HEK293 (cell line): ENCODE data around the gene PDE4B.

ENCODE experiments used
- CTCF ChIA-PET: fragments of 350-600 bp; formaldehyde crosslinking; extraction: SDS; loops from one replicate; lab custom pipeline; 2021; ENCODE audit warnings: antibody characterized with exemption; lab: Yijun Ruan, JAX
- POLR2A ChIA-PET: fragments of 300-600 bp; formaldehyde crosslinking; extraction: SDS; loops from one replicate; lab custom pipeline; 2020; ENCODE audit warnings: antibody characterized with exemption, inconsistent platforms; lab: Yijun Ruan, JAX
- H3K27ac ChIP-seq: fragments of 200-500 bp; sonication (Bioruptor generic); 2 replicates; pipeline ENCODE4 v1.5.1; 2014; ENCODE audit warnings: low read depth, low read length, control low read depth, inconsistent platforms; ENCODE audit errors: extremely low read depth
- H3K36me3 ChIP-seq, 2 experiments: fragments of 200-500 bp in 1 of 2; sonication (Bioruptor generic) in 1 of 2; 1 replicate in 1 of 2; 2 replicates in 1 of 2; pipeline ENCODE4 v1.5.1; 2014 to 2017; ENCODE audit warnings: inconsistent platforms in 2 of 2, low read length in 2 of 2; ENCODE audit not compliant: control insufficient read depth in 2 of 2, insufficient read depth in 1 of 2
- H3K4me1 ChIP-seq: fragments of 200-500 bp; sonication (Bioruptor generic); 2 replicates; pipeline ENCODE4 v1.5.1; 2014; ENCODE audit warnings: mild to moderate bottlenecking, low read length, inconsistent platforms; ENCODE audit not compliant: control insufficient read depth, insufficient read depth
- H3K4me3 ChIP-seq: 2 replicates; pipeline ENCODE4 v1.5.1; 2011; ENCODE audit warnings: low read depth, mild to moderate bottlenecking, control low read depth, low read length, moderate library complexity
- H3K9me3 ChIP-seq: fragments of 200-500 bp; sonication (Bioruptor generic); 2 replicates; pipeline ENCODE4 v1.5.1; 2014; ENCODE audit warnings: low read depth, low read length, inconsistent platforms; ENCODE audit not compliant: control insufficient read depth, insufficient read depth
- KLF10 ChIP-seq: fragments of 450-650 bp; IDR thresholded peaks from 2 replicates; pipeline ENCODE4 v1.5.1; 2018; ENCODE audit warnings: missing biosample characterization, mild to moderate bottlenecking, missing genetic modification characterization
- OVOL3 ChIP-seq: fragments of 450-650 bp; formaldehyde crosslinking; IDR thresholded peaks from 2 replicates; pipeline ENCODE4 v1.5.1; 2016; ENCODE audit warnings: missing biosample characterization, missing genetic modification characterization
- SCRT2 ChIP-seq: fragments of 450-650 bp; formaldehyde crosslinking; IDR thresholded peaks from 2 replicates; pipeline ENCODE4 v1.5.1; 2016; ENCODE audit warnings: missing biosample characterization, missing genetic modification characterization
- ZBTB11 ChIP-seq: fragments of 450-650 bp; formaldehyde crosslinking; conservative IDR thresholded peaks from 2 replicates; pipeline ENCODE4 v1.5.1; 2016; ENCODE audit warnings: low read depth, missing biosample characterization, missing genetic modification characterization
- ZFP41 ChIP-seq: fragments of 450-650 bp; formaldehyde crosslinking; IDR thresholded peaks from 2 replicates; pipeline ENCODE4 v1.5.1; 2016; ENCODE audit warnings: missing biosample characterization, missing genetic modification characterization, borderline replicate concordance
- ZNF157 ChIP-seq: fragments of 450-650 bp; formaldehyde crosslinking; IDR thresholded peaks from 2 replicates; pipeline ENCODE4 v1.5.1; 2016; ENCODE audit warnings: missing biosample characterization, missing genetic modification characterization
- ZNF24 ChIP-seq: fragments of 450-650 bp; formaldehyde crosslinking; IDR thresholded peaks from 2 replicates; pipeline ENCODE4 v1.5.1; 2016; ENCODE audit warnings: missing biosample characterization, missing genetic modification characterization
- ZNF302 ChIP-seq: fragments of 450-650 bp; formaldehyde crosslinking; IDR thresholded peaks from 2 replicates; pipeline ENCODE4 v1.5.1; 2016; ENCODE audit warnings: missing biosample characterization, missing genetic modification characterization, low read depth
- ZNF404 ChIP-seq: fragments of 450-650 bp; formaldehyde crosslinking; IDR thresholded peaks from 2 replicates; pipeline ENCODE4 v1.5.1; 2017; ENCODE audit warnings: missing biosample characterization, missing genetic modification characterization
- ZNF473 ChIP-seq: fragments of 450-650 bp; formaldehyde crosslinking; IDR thresholded peaks from 2 replicates; pipeline ENCODE4 v1.5.1; 2017; ENCODE audit warnings: missing biosample characterization, missing genetic modification characterization
- ZNF530 ChIP-seq: fragments of 450-650 bp; formaldehyde crosslinking; IDR thresholded peaks from 2 replicates; pipeline ENCODE4 v1.5.1; 2016; ENCODE audit warnings: low read depth, missing biosample characterization, missing genetic modification characterization
- ZNF544 ChIP-seq: fragments of 450-650 bp; formaldehyde crosslinking; IDR thresholded peaks from 2 replicates; pipeline ENCODE4 v1.5.0; 2017; ENCODE audit warnings: missing biosample characterization, missing genetic modification characterization
- ZNF561 ChIP-seq: fragments of 450-650 bp; IDR thresholded peaks from 2 replicates; pipeline ENCODE4 v1.5.1; 2018; ENCODE audit warnings: missing biosample characterization, missing genetic modification characterization, borderline replicate concordance
- ZNF580 ChIP-seq: fragments of 450-650 bp; formaldehyde crosslinking; IDR thresholded peaks from 2 replicates; pipeline ENCODE4 v1.5.1; 2016; ENCODE audit warnings: missing biosample characterization, missing genetic modification characterization
- ZNF596 ChIP-seq: fragments of 450-650 bp; IDR thresholded peaks from 2 replicates; pipeline ENCODE4 v1.5.0; 2018; ENCODE audit warnings: missing biosample characterization, mild to moderate bottlenecking, missing genetic modification characterization, moderate library complexity
- ZNF626 ChIP-seq: fragments of 450-650 bp; sonication (Bioruptor Pico); formaldehyde crosslinking; IDR thresholded peaks from 2 replicates; pipeline ENCODE4 v1.5.1; 2018; ENCODE audit warnings: missing biosample characterization, missing genetic modification characterization, inconsistent platforms
- ZNF629 ChIP-seq: fragments of 450-650 bp; formaldehyde crosslinking; IDR thresholded peaks from 2 replicates; pipeline ENCODE4 v1.5.1; 2017; ENCODE audit warnings: missing biosample characterization, missing genetic modification characterization
- ZNF701 ChIP-seq: fragments of 450-650 bp; formaldehyde crosslinking; IDR thresholded peaks from 2 replicates; pipeline ENCODE4 v1.5.1; 2016; ENCODE audit warnings: missing biosample characterization, missing genetic modification characterization
- ZNF785 ChIP-seq: fragments of 450-650 bp; formaldehyde crosslinking; IDR thresholded peaks from 2 replicates; pipeline ENCODE4 v1.5.1; 2016; ENCODE audit warnings: missing biosample characterization, missing genetic modification characterization
- ZXDB ChIP-seq: fragments of 450-650 bp; formaldehyde crosslinking; IDR thresholded peaks from 2 replicates; pipeline ENCODE4 v1.5.1; 2016; ENCODE audit warnings: missing biosample characterization, missing genetic modification characterization
- TF ChIP-seq, protein P1 (sequence below): fragments of 450-650 bp; formaldehyde crosslinking; IDR thresholded peaks from 2 replicates; pipeline ENCODE4 v1.5.1; 2016; ENCODE audit warnings: missing biosample characterization, missing genetic modification characterization

Gene PDE4B

DNA sequence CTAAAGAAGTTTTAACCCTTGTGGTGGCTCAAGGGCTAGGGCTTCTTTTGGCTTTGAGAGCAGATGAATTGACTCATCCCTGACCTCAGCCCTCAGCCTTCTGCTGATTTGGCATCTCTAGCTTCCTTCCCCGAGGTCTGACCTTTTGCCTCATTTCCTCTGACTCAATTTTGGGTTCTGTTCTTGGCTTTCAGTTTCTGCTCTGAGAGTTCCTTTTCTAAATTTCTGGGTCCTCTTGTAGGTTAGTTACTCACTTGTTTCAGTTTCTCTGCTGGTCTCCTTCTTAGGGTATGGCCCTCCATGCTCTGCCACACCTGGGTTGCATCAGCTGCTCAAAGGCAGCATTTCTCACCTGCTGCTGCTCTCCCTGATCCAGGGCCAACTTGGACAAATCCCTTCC lies 19.4 kb downstream of the PDE4B start (continued):
- TF ChIP-seq KLF10 (tag by site-specific recombination): no peak
- TF ChIP-seq ZNF629 (tag by site-specific recombination): peak; percentile 60; the same call in 1 of the 2 replicates
- no peak for TF ChIP-seq ZNF544 (tag by site-specific recombination)
- TF ChIP-seq ZNF404 (tag by site-specific recombination): no peak
- TF ChIP-seq ZNF473 (tag by site-specific recombination): no peak

- TF ChIP-seq ZBTB11 (tag by site-specific recombination): no peak
- no peak for TF ChIP-seq KLF10 (tag by site-specific recombination)
- TF ChIP-seq ZNF157: no peak
- Histone ChIP-seq H3K4me1 (no peaks in the 10 kb centered on the region), H3K9me3 (no peaks in the 10 kb centered on the region), H3K36me3 (no peaks in the 10 kb centered on the region), H3K27ac (no peak overlapping the region), H3K4me3 (no peak overlapping the region)
- POLR2A ChIA-PET: interaction anchor here (0.6 to 0.8 kb wide), 2 partner anchors 11 to 632 kb away, joined by 6 to 8 read pairs; no protein-coding TSS in a partner anchor
- CTCF ChIA-PET: interaction anchor here (0.6 kb wide), 1 partner anchor 29 kb away, joined by 3 read pairs; no protein-coding TSS in a partner anchor
Observed at GRCh38 chr1:65813956-65814355, 21.3 kb downstream of the PDE4B start.

GRCh38 chr1:65814752-65815151 lies 22.1 kb downstream of the PDE4B start:
- H3K4me1 ChIP-seq: no peaks in the 10 kb centered on the region
- no peaks in the 10 kb centered on the region for H3K36me3 ChIP-seq
- no peaks in the 10 kb centered on the region for H3K9me3 ChIP-seq
- no peak overlapping the region for H3K4me3 ChIP-seq
- POLR2A ChIA-PET: no interaction called here
- no peak overlapping the region for H3K27ac ChIP-seq
- CTCF ChIA-PET: interaction anchor here (0.5 to 0.6 kb wide), 2 partner anchors 11 to 379 kb away, joined by 4 to 5 read pairs; no protein-coding TSS in a partner anchor
- TF ChIP-seq, protein P1, sequence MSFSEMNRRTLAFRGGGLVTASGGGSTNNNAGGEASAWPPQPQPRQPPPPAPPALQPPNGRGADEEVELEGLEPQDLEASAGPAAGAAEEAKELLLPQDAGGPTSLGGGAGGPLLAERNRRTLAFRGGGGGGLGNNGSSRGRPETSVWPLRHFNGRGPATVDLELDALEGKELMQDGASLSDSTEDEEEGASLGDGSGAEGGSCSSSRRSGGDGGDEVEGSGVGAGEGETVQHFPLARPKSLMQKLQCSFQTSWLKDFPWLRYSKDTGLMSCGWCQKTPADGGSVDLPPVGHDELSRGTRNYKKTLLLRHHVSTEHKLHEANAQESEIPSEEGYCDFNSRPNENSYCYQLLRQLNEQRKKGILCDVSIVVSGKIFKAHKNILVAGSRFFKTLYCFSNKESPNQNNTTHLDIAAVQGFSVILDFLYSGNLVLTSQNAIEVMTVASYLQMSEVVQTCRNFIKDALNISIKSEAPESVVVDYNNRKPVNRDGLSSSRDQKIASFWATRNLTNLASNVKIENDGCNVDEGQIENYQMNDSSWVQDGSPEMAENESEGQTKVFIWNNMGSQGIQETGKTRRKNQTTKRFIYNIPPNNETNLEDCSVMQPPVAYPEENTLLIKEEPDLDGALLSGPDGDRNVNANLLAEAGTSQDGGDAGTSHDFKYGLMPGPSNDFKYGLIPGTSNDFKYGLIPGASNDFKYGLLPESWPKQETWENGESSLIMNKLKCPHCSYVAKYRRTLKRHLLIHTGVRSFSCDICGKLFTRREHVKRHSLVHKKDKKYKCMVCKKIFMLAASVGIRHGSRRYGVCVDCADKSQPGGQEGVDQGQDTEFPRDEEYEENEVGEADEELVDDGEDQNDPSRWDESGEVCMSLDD (tag by site-specific recombination): no peak
- TF ChIP-seq SCRT2 (tag by site-specific recombination): peak; percentile 46; the same call in 1 of the 2 replicates

- Histone ChIP-seq H3K27ac (no peak overlapping the region), H3K4me3 (no peak overlapping the region), H3K4me1 (no peaks in the 10 kb centered on the region), H3K9me3 (no peaks in the 10 kb centered on the region), H3K36me3 (no peaks in the 10 kb centered on the region)
- TF ChIP-seq ZNF404 (tag by site-specific recombination): no peak
- TF ChIP-seq OVOL3 (tag by site-specific recombination): no peak
- no peak for TF ChIP-seq ZNF785 (tag by site-specific recombination)
- no peak for TF ChIP-seq ZNF580 (tag by site-specific recombination)
- no peak for TF ChIP-seq ZNF302 (tag by site-specific recombination)
- no peak for TF ChIP-seq ZNF596 (tag by site-specific recombination)
- TF ChIP-seq ZNF530 (tag by site-specific recombination): no peak
- no peak for TF ChIP-seq ZFP41 (tag by site-specific recombination)
- TF ChIP-seq ZNF626 (tag by site-specific recombination): no peak
- no peak for TF ChIP-seq ZNF701
- no peak for TF ChIP-seq ZXDB (tag by site-specific recombination)
- TF ChIP-seq ZNF561 (tag by site-specific recombination): no peak
- no peak for TF ChIP-seq ZNF24 (tag by site-specific recombination)
- CTCF ChIA-PET: interaction anchor here (0.7 kb wide), 1 partner anchor 735 kb away, joined by 3 read pairs; no protein-coding TSS in a partner anchor
- POLR2A ChIA-PET: no interaction called here
Observed at GRCh38 chr1:65817891-65818290, 25.2 kb downstream of the PDE4B start.
